Measurements from ENCODE around the gene MPST.

DNA sequence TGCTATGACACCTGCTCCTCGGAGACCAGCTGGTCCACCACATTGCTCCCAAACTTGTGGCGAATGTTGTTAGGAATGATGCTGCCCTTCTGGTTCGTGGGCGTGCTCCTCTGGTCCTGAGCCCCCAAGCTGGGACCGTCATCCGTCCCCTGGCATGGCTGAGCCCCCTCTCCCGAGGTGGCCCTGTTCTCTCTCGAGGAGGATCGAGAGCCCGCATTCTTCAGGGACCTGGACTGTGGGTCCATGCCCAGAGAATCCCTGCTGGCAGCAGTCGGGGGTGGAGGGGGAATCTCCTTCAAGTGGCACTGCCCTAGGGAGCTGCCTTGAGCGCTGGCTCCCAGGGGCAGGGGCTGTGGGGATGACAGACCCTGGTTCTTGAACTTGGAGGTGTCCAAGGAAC, 17.7 kb upstream of the MPST start:
- TF ChIP-seq POLR2AphosphoS5 (IDR thresholded peaks at IDR 0.05; ENCODE audit: borderline replicate concordance, low read depth, low read length): no peak
- no peak for TF ChIP-seq EZH2 (IDR thresholded peaks at IDR 0.05)
- TF ChIP-seq FOXP2 (optimal IDR thresholded peaks at IDR 0.05; ENCODE audit: control extremely low read depth, extremely low read length, insufficient read depth): no peak

All from SK-N-MC (cell line).